Large intestine (tissue), 3 donors: ENCODE results near the gene EMILIN2. TPM values are rescaled to one million over a fixed set of nuclear protein-coding genes. Genes with fewer than 3 reads are reported as not detected.
"Not testable (repeated sequence)": the region's sequence is repeated elsewhere in the genome, so short reads cannot be mapped to it uniquely, and the experiment has no call there.

Experiments used
- DNase-seq, 2 donors: peaks; one replicate each; pipeline versions ENCODE4 v3.0.0 to v3.0.0-alpha.2; 2013
- H3K27ac ChIP-seq: one replicate; pipeline ENCODE4 v1.5.1; 2013; ENCODE audit warnings: low read length
- H3K27me3 ChIP-seq: 2 replicates; pipeline ENCODE4 v1.6.1; 2013; ENCODE audit warnings: low read length; ENCODE audit not compliant: control insufficient read depth, insufficient read depth
- H3K36me3 ChIP-seq: 2 replicates; pipeline ENCODE4 v1.6.1; 2013; ENCODE audit warnings: low read length; ENCODE audit not compliant: control insufficient read depth, insufficient read depth
- H3K4me1 ChIP-seq: one replicate; pipeline ENCODE4 v1.6.1; 2013; ENCODE audit warnings: low read length; ENCODE audit not compliant: control insufficient read depth, insufficient read depth
- H3K4me3 ChIP-seq: one replicate; pipeline ENCODE4 v1.5.1; 2013; ENCODE audit warnings: low read length
- H3K9me3 ChIP-seq: one replicate; pipeline ENCODE4 v1.6.1; 2013; ENCODE audit warnings: mild to moderate bottlenecking, low read depth, low read length, moderate library complexity; ENCODE audit not compliant: control insufficient read depth
- WGBS: methylation state at CpG from one replicate; pipeline ENCODE4 v1.1.5; 2013; ENCODE audit warnings: low lambda C conversion rate; ENCODE audit not compliant: insufficient coverage; 5-methylcytosine and 5-hydroxymethylcytosine counted together
- polyA plus RNA-seq: library from polyadenylated mRNA; unstranded; fragments of 120-200 nt; gene quantifications from one replicate; pipeline ENCODE4 v1.2.1, GENCODE V29; 2013

The EMILIN2 gene
- polyA plus RNA-seq, 1 donor = 30.4 TPM

- no peak overlapping the region for H3K4me3 ChIP-seq
- H3K27ac ChIP-seq = no peak overlapping the region
- no peaks in the 10 kb centered on the region for H3K9me3 ChIP-seq
- no peak for DNase-seq
- WGBS = no CpG with 5 or more reads among the region's 11 CpGs
- H3K27me3 ChIP-seq = no peaks in the 10 kb centered on the region
- H3K4me1 ChIP-seq = no peaks in the 10 kb centered on the region
- H3K36me3 ChIP-seq = peaks cover 89% of the 10 kb centered on the region
These were observed 68.1 kb downstream of the EMILIN2 start for GRCh38 chr18:2914881-2915240.

- not testable (repeated sequence) for DNase-seq, H3K27ac ChIP-seq, H3K9me3 ChIP-seq, H3K27me3 ChIP-seq, H3K4me3 ChIP-seq, H3K4me1 ChIP-seq
- peaks cover 89% of the 10 kb centered on the region for H3K36me3 ChIP-seq
- WGBS = no CpG with 5 or more reads among the region's 16 CpGs
These were observed 68.7 kb downstream of the EMILIN2 start for GRCh38 chr18:2915486-2915885.

GRCh38 chr18:2916184-2916583, 69.4 kb downstream of the EMILIN2 start:
- WGBS = 100% methylated on average over 1 of the region's 7 CpGs
- DNase-seq = no peak
- peaks cover 89% of the 10 kb centered on the region for H3K36me3 ChIP-seq
- H3K4me3 ChIP-seq = no peak overlapping the region
- no peak overlapping the region for H3K27ac ChIP-seq
- H3K9me3 ChIP-seq = no peaks in the 10 kb centered on the region
- H3K27me3 ChIP-seq = no peaks in the 10 kb centered on the region
- H3K4me1 ChIP-seq = no peaks in the 10 kb centered on the region

GRCh38 chr18:2917259-2918047, 70.6 kb downstream of the EMILIN2 start:
- WGBS = 58% methylated on average over 4 of the region's 16 CpGs
- Histone ChIP-seq H3K9me3 (no peaks in the 10 kb centered on the region), H3K36me3 (peaks cover 93% of the 10 kb centered on the region), H3K4me3 (no peak overlapping the region), H3K27ac (no peak overlapping the region), H3K27me3 (no peaks in the 10 kb centered on the region), H3K4me1 (no peaks in the 10 kb centered on the region)
- no peak for DNase-seq

GRCh38 chr18:2918761-2919550, 72.2 kb downstream of the EMILIN2 start:
- no peak overlapping the region for H3K27ac ChIP-seq
- peaks cover 91% of the 10 kb centered on the region for H3K36me3 ChIP-seq
- WGBS = no CpG with 5 or more reads among the region's 18 CpGs

GRCh38 chr18:2919600-2919999, 72.8 kb downstream of the EMILIN2 start:
- H3K4me3 ChIP-seq = no peak overlapping the region
- H3K36me3 ChIP-seq = peaks cover 92% of the 10 kb centered on the region
- H3K27me3 ChIP-seq = no peaks in the 10 kb centered on the region
- DNase-seq = no peak
- no CpG with 5 or more reads among the region's 5 CpGs for WGBS
- no peaks in the 10 kb centered on the region for H3K9me3 ChIP-seq
- H3K27ac ChIP-seq = no peak overlapping the region
- no peaks in the 10 kb centered on the region for H3K4me1 ChIP-seq

More at GRCh38 chr18:2918761-2919550, 72.2 kb downstream of the EMILIN2 start:
- Histone ChIP-seq H3K27me3 (no peaks in the 10 kb centered on the region), H3K4me3 (no peak overlapping the region), H3K4me1 (no peaks in the 10 kb centered on the region), H3K9me3 (no peaks in the 10 kb centered on the region)
- DNase-seq = no peak

- no peak overlapping the region for H3K4me3 ChIP-seq
- H3K27ac ChIP-seq = no peak overlapping the region
- H3K27me3 ChIP-seq = no peaks in the 10 kb centered on the region
- no peak for DNase-seq
- WGBS = no CpG with 5 or more reads among the region's 11 CpGs
- H3K4me1 ChIP-seq = no peaks in the 10 kb centered on the region
- no peaks in the 10 kb centered on the region for H3K9me3 ChIP-seq
- H3K36me3 ChIP-seq = peaks cover 93% of the 10 kb centered on the region
These were observed 73.2 kb downstream of the EMILIN2 start for GRCh38 chr18:2920027-2920426.

GRCh38 chr18:2920546-2921343, 73.9 kb downstream of the EMILIN2 start:
- no peaks in the 10 kb centered on the region for H3K4me1 ChIP-seq
- no peak overlapping the region for H3K27ac ChIP-seq
- peaks cover 95% of the 10 kb centered on the region for H3K36me3 ChIP-seq
- no peaks in the 10 kb centered on the region for H3K9me3 ChIP-seq
- no peak overlapping the region for H3K4me3 ChIP-seq
- no peaks in the 10 kb centered on the region for H3K27me3 ChIP-seq
- DNase-seq = no peak
- no CpG with 5 or more reads among the region's 16 CpGs for WGBS

- Histone ChIP-seq H3K36me3 (peaks cover 95% of the 10 kb centered on the region), H3K4me1 (no peaks in the 10 kb centered on the region), H3K27me3 (no peaks in the 10 kb centered on the region), H3K9me3 (no peaks in the 10 kb centered on the region), H3K4me3 (no peak overlapping the region), H3K27ac (no peak overlapping the region)
- whole genome bisulfite sequencing = no CpG with 5 or more reads among the region's 14 CpGs
- DNase-seq = no peak
These were observed 75.0 kb downstream of the EMILIN2 start for GRCh38 chr18:2921778-2922177.

GRCh38 chr18:2923464-2923863, 76.7 kb downstream of the EMILIN2 start:
- H3K4me1 ChIP-seq = no peaks in the 10 kb centered on the region
- H3K36me3 ChIP-seq = peaks cover 97% of the 10 kb centered on the region
- H3K4me3 ChIP-seq = no peak overlapping the region
- H3K27me3 ChIP-seq = no peaks in the 10 kb centered on the region
- WGBS = no CpG with 5 or more reads among the region's 6 CpGs
- DNase-seq = no peak
- no peaks in the 10 kb centered on the region for H3K9me3 ChIP-seq
- H3K27ac ChIP-seq = no peak overlapping the region
